GM12878 (cell line): ENCODE results near the gene ITSN2. TPM values are rescaled to one million over a fixed set of nuclear protein-coding genes. Genes with fewer than 3 reads are reported as not detected.

Experiments used
- ATAC-seq: fragments of 200-7000 bp; cut with Tn5 transposase; 3 replicates; pipeline ENCODE4 v1.9.1; 2020; ENCODE audit warnings: mild to moderate bottlenecking, moderate library complexity
- BruUV-seq: library from RNA; stranded (reverse); fragments of 400-500 nt; replicated peaks from 2 replicates; lab custom pipeline; 2021; lab: Mats Ljungman, UMichigan
- CTCF ChIA-PET: fragments of 300-600 bp; sonication (Branson Sonifier 250); formaldehyde crosslinking; extraction: SDS; loops from one replicate; lab custom pipeline; 2021; ENCODE audit warnings: inconsistent platforms; lab: Yijun Ruan, JAX
- POLR2A ChIA-PET: fragments of 350-600 bp; formaldehyde crosslinking; extraction: SDS; loops from one replicate; lab custom pipeline; 2021; ENCODE audit warnings: inconsistent platforms; lab: Charles Lee
- RAD21 ChIA-PET: fragments of 300-600 bp; sonication (Branson Sonifier 250); formaldehyde crosslinking; loops from one replicate; lab custom pipeline; 2023; ENCODE audit warnings: antibody characterized with exemption; ENCODE audit not compliant: unreplicated experiment; lab: Charles Lee
- SMC1A ChIA-PET: fragments of 300-600 bp; sonication (Branson Sonifier 250); formaldehyde crosslinking; loops from one replicate; lab custom pipeline; 2023; ENCODE audit not compliant: unreplicated experiment, uncharacterized antibody; lab: Charles Lee
- DNase-seq: peaks from one replicate; pipeline ENCODE4 v3.0.0-alpha.2; 2011; ENCODE audit warnings: low read depth, low spot score
- FAIRE-seq: peaks from 3 replicates; lab custom pipeline; 2011; peaks lifted over from hg19 to GRCh38; lab: Jason Lieb, UNC
- H2AFZ ChIP-seq: 2 replicates; pipeline ENCODE4 v1.6.0; 2011; ENCODE audit warnings: low read depth, low read length, control low read depth; ENCODE audit not compliant: control insufficient read depth
- H3K27ac ChIP-seq: 2 replicates; pipeline ENCODE4 v1.5.1; 2011; ENCODE audit warnings: control low read depth; ENCODE audit not compliant: control insufficient read depth, insufficient read depth
- H3K27me3 ChIP-seq, 2 experiments: replicated peaks in 1 of 2; 2 replicates each; pipeline versions ENCODE4 v1.6.0 to v1.6.1; 2011; ENCODE audit warnings: low read length in 1 of 2; ENCODE audit not compliant: control insufficient read depth in 2 of 2, insufficient read depth in 2 of 2
- H3K36me3 ChIP-seq, 2 experiments: 2 replicates each; pipeline ENCODE4 v1.5.1; 2011; ENCODE audit warnings: low read length in 1 of 2; ENCODE audit not compliant: control insufficient read depth in 2 of 2, insufficient read depth in 2 of 2
- H3K4me1 ChIP-seq: 2 replicates; pipeline ENCODE4 v1.6.1; 2011; ENCODE audit warnings: mild to moderate bottlenecking, low read length, moderate library complexity, mixed read lengths; ENCODE audit not compliant: control insufficient read depth, insufficient read depth
- H3K4me2 ChIP-seq: 2 replicates; pipeline ENCODE4 v1.6.0; 2011; ENCODE audit warnings: control low read depth; ENCODE audit not compliant: control insufficient read depth, insufficient read depth
- H3K4me3 ChIP-seq: fragments of 200-600 bp; sonication (generic); 2 replicates; pipeline ENCODE4 v1.5.1; 2016
- H3K79me2 ChIP-seq: 2 replicates; pipeline ENCODE4 v1.6.0; 2011; ENCODE audit warnings: low read length; ENCODE audit not compliant: control insufficient read depth, insufficient read depth
- H3K9ac ChIP-seq: 2 replicates; pipeline ENCODE4 v1.8.0; 2011; ENCODE audit warnings: low read length, control low read depth, mixed read lengths; ENCODE audit not compliant: control insufficient read depth, insufficient read depth
- H3K9me3 ChIP-seq: replicated peaks from 3 replicates; pipeline ENCODE4 v1.5.1; 2011; ENCODE audit warnings: mild to moderate bottlenecking, low read length; ENCODE audit not compliant: control insufficient read depth, insufficient read depth
- H4K20me1 ChIP-seq: 2 replicates; pipeline ENCODE4 v1.6.0; 2011; ENCODE audit not compliant: control insufficient read depth, insufficient read depth
- BCLAF1 ChIP-seq: fragments of 450-650 bp; IDR thresholded peaks from 2 replicates; pipeline ENCODE4 v1.6.1; 2017; ENCODE audit warnings: antibody characterized with exemption, mild to moderate bottlenecking, moderate library complexity
- ELK1 ChIP-seq: IDR thresholded peaks from 2 replicates; pipeline ENCODE4 v1.6.1; 2012; ENCODE audit warnings: low read depth, low read length, improper control_type of control experiment
- ESRRA ChIP-seq: IDR thresholded peaks from 2 replicates; pipeline ENCODE4 v1.6.1; 2012; ENCODE audit warnings: mild to moderate bottlenecking, low read length, improper control_type of control experiment
- IRF3 ChIP-seq: fragments of 450-650 bp; IDR thresholded peaks from 2 replicates; pipeline ENCODE4 v1.6.1; 2014; ENCODE audit warnings: mild to moderate bottlenecking
- JUNB ChIP-seq: IDR thresholded peaks from 2 replicates; pipeline ENCODE4 v1.6.1; 2016; ENCODE audit warnings: antibody characterized with exemption, mild to moderate bottlenecking
- MEF2A ChIP-seq: IDR thresholded peaks from 2 replicates; pipeline ENCODE4 v1.6.1; 2011; ENCODE audit warnings: low read depth, mild to moderate bottlenecking, low read length, moderate library complexity; ENCODE audit not compliant: insufficient read depth
- NFXL1 ChIP-seq: fragments of 450-650 bp; IDR thresholded peaks from 2 replicates; pipeline ENCODE4 v1.6.1; 2017; ENCODE audit warnings: antibody characterized with exemption, mild to moderate bottlenecking, borderline replicate concordance
- PAX5 ChIP-seq: IDR thresholded peaks from 2 replicates; pipeline ENCODE4 v1.6.1; 2011; ENCODE audit warnings: low read depth, low read length, borderline replicate concordance
- PAX8 ChIP-seq: fragments of 450-650 bp; IDR thresholded peaks from 2 replicates; pipeline ENCODE4 v1.6.1; 2017; ENCODE audit warnings: mild to moderate bottlenecking, moderate library complexity
- RUNX3 ChIP-seq: IDR thresholded peaks from 2 replicates; pipeline ENCODE4 v1.6.1; 2012; ENCODE audit warnings: low read length, inconsistent platforms
- WGBS: methylation state at CpG from one replicate; pipeline ENCODE4 v1.1.6; 2016; ENCODE audit warnings: low lambda C conversion rate; ENCODE audit not compliant: insufficient replicate concordance, insufficient coverage; ENCODE audit errors: missing lambda C conversion rate; 5-methylcytosine and 5-hydroxymethylcytosine counted together
- in situ Hi-C: fragments of 300-500 bp; cut with MboI; formaldehyde crosslinking; loops from 9 replicates; pipeline ENCODE4 v1.14.3; 2018; ENCODE audit warnings: mixed read lengths
- intact Hi-C: fragments of 100-400 bp; cut with micrococcal nuclease; formaldehyde crosslinking; loops from one replicate; pipeline ENCODE4 v1.14.2; 2022; ENCODE audit not compliant: unreplicated experiment
- polyA plus RNA-seq, 11 experiments: library from polyadenylated mRNA; depleted of rRNA in 4 of 11; unstranded in 6 of 11; stranded (reverse) in 5 of 11; fragments of >200 nt; fragmentation: Nextera tagmentation in 4 of 11; fragmentation: Illumina TruSeq in 1 of 11; extraction: Ambion mirVana in 4 of 11; extraction: Trizol in 1 of 11; gene quantifications; 1 replicate in 1 of 11; 2 replicates in 10 of 11; pipeline versions ENCODE4 v1.2.1 to v1.2.3, GENCODE V29; 2011 to 2016; ENCODE audit warnings: inconsistent platforms in 2 of 11, missing spikeins in 2 of 11, low read depth in 1 of 11
- total RNA-seq, 4 experiments: library from RNA; depleted of rRNA in 3 of 4; stranded (reverse); fragments of >200 nt in 3 of 4; fragmentation: Illumina TruSeq in 1 of 4; extraction: Trizol in 1 of 4; gene quantifications; 2 replicates each; pipeline versions ENCODE4 v1.2.1 to v1.2.3, GENCODE V29; 2013 to 2021

Gene ITSN2
- total and polyA plus RNA-seq, 10 of the 15 experiments (the other 5 are each of a cell fraction or from before 2014, with no cell fraction given) = 20.5 to 80.0 (median 54.7) TPM

GRCh38 chr2:24190503-24190902 lies 169.8 kb downstream of the ITSN2 start:
- intact Hi-C loops = no loop called here
- H3K9me3 ChIP-seq = no peaks in the 10 kb centered on the region
- no peaks in the 10 kb centered on the region for H4K20me1 ChIP-seq
- H3K27me3 ChIP-seq = no peaks in the 10 kb centered on the region
- no peaks in the 10 kb centered on the region for H3K36me3 ChIP-seq
- no peak overlapping the region for H3K9ac ChIP-seq
- FAIRE-seq (no peak), ATAC-seq (no peak), DNase-seq (no peak)
- SMC1A ChIA-PET = interaction anchor here (0.9 to 2.0 kb wide), 2 partner anchors 12 to 14 kb away, joined by 3 to 7 read pairs; no protein-coding TSS in a partner anchor
- H3K4me3 ChIP-seq = no peak overlapping the region
- TF ChIP-seq PAX5 (no peak), MEF2A (no peak), IRF3 (no peak), NFXL1 (no peak), JUNB (no peak)
- H2AFZ ChIP-seq = no peak overlapping the region
- POLR2A ChIA-PET = no interaction called here
- H3K27ac ChIP-seq = no peak overlapping the region
- H3K4me1 ChIP-seq = no peaks in the 10 kb centered on the region; the same call in 1 of the 2 replicates
- RAD21 ChIA-PET = no interaction called here
- in situ Hi-C loops = no loop called here
- no peak overlapping the region for H3K4me2 ChIP-seq
- CTCF ChIA-PET = no interaction called here
- no TSS peak for BruUV-seq
- no peaks in the 10 kb centered on the region for H3K79me2 ChIP-seq
- WGBS = 49% methylated on average over 9 of the region's 9 CpGs

- WGBS = 60% methylated on average over 10 of the region's 10 CpGs
- FAIRE-seq = no peak
- H4K20me1 ChIP-seq = no peaks in the 10 kb centered on the region
- SMC1A ChIA-PET = no interaction called here
- POLR2A ChIA-PET = no interaction called here
- no TSS peak for BruUV-seq
- CTCF ChIA-PET = no interaction called here
- in situ Hi-C loops = no loop called here
- H3K9me3 ChIP-seq = no peaks in the 10 kb centered on the region
- no peak overlapping the region for H3K9ac ChIP-seq
- H3K27me3 ChIP-seq = no peaks in the 10 kb centered on the region
- intact Hi-C loops = no loop called here
- no peak overlapping the region for H3K27ac ChIP-seq
- no peak overlapping the region for H3K4me2 ChIP-seq
- RAD21 ChIA-PET = no interaction called here
- H3K4me3 ChIP-seq = no peak overlapping the region
- TF ChIP-seq RUNX3 (no peak), ESRRA (no peak), PAX8 (no peak), BCLAF1 (no peak), ELK1 (no peak)
- no peak for DNase-seq
- ATAC-seq = no peak
- no peaks in the 10 kb centered on the region; the same call in 1 of the 2 replicates for H3K4me1 ChIP-seq
- no peak overlapping the region for H2AFZ ChIP-seq
- H3K79me2 ChIP-seq = no peaks in the 10 kb centered on the region
- H3K36me3 ChIP-seq = no peaks in the 10 kb centered on the region
These were observed 170.8 kb downstream of the ITSN2 start for GRCh38 chr2:24189551-24189950.
